Left ventricle myocardium inferior (tissue), 1 donor: ENCODE results near the gene GTF2F2. TPM values are rescaled to one million over a fixed set of nuclear protein-coding genes. Genes with fewer than 3 reads are reported as not detected.

ENCODE experiments used
- DNase-seq: peaks from one replicate; pipeline ENCODE4 v3.0.0-alpha.2; 2020
- H3K27ac ChIP-seq: fragments of 200-600 bp; replicated peaks from 2 replicates; pipeline ENCODE4 v1.8.0; 2021
- H3K27me3 ChIP-seq: fragments of 200-600 bp; 2 replicates; pipeline ENCODE4 v1.8.0; 2021; ENCODE audit warnings: low read depth
- H3K36me3 ChIP-seq: fragments of 200-600 bp; 2 replicates; pipeline ENCODE4 v1.8.0; 2021
- H3K4me1 ChIP-seq: fragments of 200-600 bp; 2 replicates; pipeline ENCODE4 v1.8.0; 2021
- H3K4me3 ChIP-seq: fragments of 200-600 bp; 2 replicates; pipeline ENCODE4 v1.8.0; 2021; ENCODE audit warnings: mild to moderate bottlenecking, moderate library complexity
- H3K9me3 ChIP-seq: fragments of 200-600 bp; replicated peaks from 2 replicates; pipeline ENCODE4 v1.8.0; 2021
- CTCF ChIP-seq: fragments of 200-600 bp; IDR thresholded peaks from 2 replicates; pipeline ENCODE4 v1.8.0; 2021; ENCODE audit warnings: antibody characterized with exemption, mild to moderate bottlenecking, borderline replicate concordance
- intact Hi-C: fragments of 100-400 bp; cut with micrococcal nuclease; formaldehyde crosslinking; loops from one replicate; pipeline ENCODE4 v1.11.0; 2022
- total RNA-seq: library from RNA; stranded (reverse); fragmentation: NEBNext Ultra II Directional; extraction: Animal tissue kit (Norgen Biotek cat#: 25700); gene quantifications from one replicate; pipeline ENCODE4 v1.2.1, GENCODE V29; 2021
- donor health status: DM: no; HTN: yes; CAD: no; lungs with severe emphysema.

Gene GTF2F2
- total RNA-seq, 1 donor from 2014 or later = 23.1 TPM

GRCh38 chr13:45258334-45258675, 138.0 kb downstream of the GTF2F2 start:
- Histone ChIP-seq H3K27ac (no peak overlapping the region), H3K36me3 (peaks cover 14% of the 10 kb centered on the region), H3K9me3 (no peaks in the 10 kb centered on the region), H3K4me3 (no peak overlapping the region), H3K27me3 (no peaks in the 10 kb centered on the region), H3K4me1 (peaks cover 9% of the 10 kb centered on the region)
- intact Hi-C loops = no loop called here
- no peak for TF ChIP-seq CTCF
- no peak for DNase-seq

DNA sequence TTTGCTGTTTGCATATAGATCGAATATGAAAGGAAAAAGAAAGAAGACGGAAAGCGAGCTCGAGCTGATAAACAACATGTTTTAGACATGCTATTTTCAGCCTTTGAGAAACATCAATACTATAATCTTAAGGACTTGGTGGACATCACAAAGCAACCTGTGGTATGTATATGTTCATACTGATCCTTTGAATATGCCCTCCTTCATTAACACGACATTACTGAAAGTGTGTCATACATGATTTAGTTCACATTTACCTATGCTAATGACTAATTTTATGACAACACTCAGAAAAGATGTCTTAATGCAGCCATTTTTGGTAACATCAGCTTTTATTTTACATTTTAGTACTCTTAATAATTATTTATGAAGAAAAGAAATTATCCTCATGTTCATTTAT, 146.9 kb downstream of the GTF2F2 start:
- TF ChIP-seq CTCF = no peak

GRCh38 chr13:45269204-45269603, 148.9 kb downstream of the GTF2F2 start:
- Histone ChIP-seq H3K36me3 (peaks cover 14% of the 10 kb centered on the region), H3K27ac (no peak overlapping the region), H3K27me3 (no peaks in the 10 kb centered on the region), H3K4me3 (no peak overlapping the region), H3K4me1 (no peaks in the 10 kb centered on the region), H3K9me3 (no peaks in the 10 kb centered on the region)
- no peak for TF ChIP-seq CTCF
- no peak for DNase-seq
- intact Hi-C loops = no loop called here

More for the DNA sequence above, 146.9 kb downstream of the GTF2F2 start:
- intact Hi-C loops = no loop called here
- Histone ChIP-seq H3K36me3 (peaks cover 10% of the 10 kb centered on the region), H3K27ac (no peak overlapping the region), H3K9me3 (no peaks in the 10 kb centered on the region), H3K4me1 (no peaks in the 10 kb centered on the region), H3K27me3 (no peaks in the 10 kb centered on the region), H3K4me3 (no peak overlapping the region)
- no peak for DNase-seq

DNA sequence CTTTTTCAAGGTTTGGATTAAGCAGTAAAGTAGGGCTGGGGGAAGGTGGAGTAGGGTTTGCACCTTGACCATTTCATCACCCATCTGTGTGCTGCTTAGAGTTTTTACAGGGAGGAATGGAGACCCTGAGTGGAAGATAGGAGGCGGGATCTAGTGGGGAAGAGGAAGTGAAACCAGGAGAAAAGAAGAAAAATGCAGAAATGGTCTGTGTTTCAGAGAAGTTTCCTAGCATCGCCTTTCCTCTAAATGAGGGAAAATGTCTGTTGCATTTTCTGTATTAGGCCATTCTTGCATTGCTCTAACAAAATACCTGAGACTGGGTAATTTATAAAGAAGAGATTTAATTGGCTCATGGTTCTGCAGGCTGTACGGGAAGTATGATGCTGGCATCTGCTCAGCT, 156.6 kb downstream of the GTF2F2 start:
- H3K36me3 ChIP-seq = peaks cover 11% of the 10 kb centered on the region
- no peak overlapping the region for H3K27ac ChIP-seq
- H3K4me3 ChIP-seq = no peak overlapping the region
- TF ChIP-seq CTCF = no peak
- peaks cover 22% of the 10 kb centered on the region for H3K4me1 ChIP-seq
- H3K9me3 ChIP-seq = no peaks in the 10 kb centered on the region
- intact Hi-C loops = no loop called here
- DNase-seq = no peak
- no peaks in the 10 kb centered on the region for H3K27me3 ChIP-seq

DNA sequence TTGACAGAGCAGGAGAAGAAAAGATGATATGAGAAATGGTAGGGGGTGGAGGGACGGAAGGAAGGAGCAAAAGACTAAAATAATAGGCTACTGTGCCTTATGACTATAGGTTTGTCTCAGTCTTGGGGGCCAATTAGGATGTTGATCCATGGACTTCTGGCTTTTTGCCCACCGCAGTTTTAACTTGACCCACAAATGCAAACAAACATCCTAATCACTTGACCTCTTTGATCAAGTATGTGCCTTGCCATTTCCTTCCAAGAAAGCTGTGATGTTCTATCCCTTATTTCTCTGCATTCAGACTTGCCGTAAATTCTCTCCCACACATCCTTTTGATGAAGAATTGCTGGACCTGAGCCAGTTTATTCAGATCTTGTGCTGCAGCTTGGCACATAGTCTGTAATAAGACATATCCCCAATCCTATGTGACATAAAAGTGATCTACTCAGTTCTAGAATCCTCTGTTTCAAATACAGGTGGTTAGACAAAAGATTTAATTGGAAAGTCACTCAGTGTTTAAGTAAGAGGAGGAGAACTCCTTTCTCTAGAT, 157.9 kb downstream of the GTF2F2 start:
- no peaks in the 10 kb centered on the region for H3K27me3 ChIP-seq
- no peaks in the 10 kb centered on the region for H3K9me3 ChIP-seq
- H3K36me3 ChIP-seq = peaks cover 7% of the 10 kb centered on the region
- H3K27ac ChIP-seq = no peak overlapping the region
- DNase-seq = no peak
- no peak for TF ChIP-seq CTCF
- intact Hi-C loops = no loop called here
- H3K4me3 ChIP-seq = no peak overlapping the region
- H3K4me1 ChIP-seq = peaks cover 22% of the 10 kb centered on the region
